ENCODE results near the gene LRRC53. TPM values are rescaled to one million over a fixed set of nuclear protein-coding genes. Genes with fewer than 3 reads are reported as not detected.

Gene LRRC53
- total and polyA plus RNA-seq, 2 experiments from 2014 or later: not detected

DNA sequence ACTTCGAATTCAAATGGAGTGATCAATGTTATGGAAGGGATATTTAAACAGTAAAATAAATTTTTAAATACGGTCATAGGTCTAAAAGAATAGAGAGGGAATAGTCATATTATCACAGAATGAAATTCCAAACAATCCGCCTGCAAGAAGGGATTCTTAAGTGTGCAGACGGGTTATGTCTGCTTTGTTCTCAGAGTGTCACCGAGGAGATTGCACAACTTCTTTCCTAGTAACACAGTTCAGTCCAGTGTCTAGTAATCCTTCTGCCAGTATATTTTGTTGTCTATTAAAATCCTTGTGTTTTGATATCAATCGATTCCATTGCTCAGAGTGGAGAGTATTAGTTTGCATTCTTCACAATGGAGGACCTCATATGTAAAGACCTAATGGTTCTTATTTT is 48.4 kb downstream of the LRRC53 start (continued):
- TF ChIP-seq ZNF331 (CRISPR knock-in tag; IDR thresholded peaks at IDR 0.05; ENCODE audit: low read depth) (no peak), ZNF114 (CRISPR knock-in tag; IDR thresholded peaks at IDR 0.05) (no peak), STAT1 (IDR thresholded peaks at IDR 0.05; ENCODE audit: unreplicated experiment) (no peak), NANOG (IDR thresholded peaks at IDR 0.05; ENCODE audit: borderline replicate concordance) (no peak), POLR2AphosphoS5 (IDR thresholded peaks at IDR 0.05; ENCODE audit: low read depth) (no peak), EZH2phosphoT487 (IDR thresholded peaks at IDR 0.05; ENCODE audit: unreplicated experiment) (no peak)
- TF ChIP-seq, protein P1, sequence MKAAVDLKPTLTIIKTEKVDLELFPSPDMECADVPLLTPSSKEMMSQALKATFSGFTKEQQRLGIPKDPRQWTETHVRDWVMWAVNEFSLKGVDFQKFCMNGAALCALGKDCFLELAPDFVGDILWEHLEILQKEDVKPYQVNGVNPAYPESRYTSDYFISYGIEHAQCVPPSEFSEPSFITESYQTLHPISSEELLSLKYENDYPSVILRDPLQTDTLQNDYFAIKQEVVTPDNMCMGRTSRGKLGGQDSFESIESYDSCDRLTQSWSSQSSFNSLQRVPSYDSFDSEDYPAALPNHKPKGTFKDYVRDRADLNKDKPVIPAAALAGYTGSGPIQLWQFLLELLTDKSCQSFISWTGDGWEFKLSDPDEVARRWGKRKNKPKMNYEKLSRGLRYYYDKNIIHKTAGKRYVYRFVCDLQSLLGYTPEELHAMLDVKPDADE (IDR thresholded peaks at IDR 0.05): no peak
- TF ChIP-seq, protein P2, sequence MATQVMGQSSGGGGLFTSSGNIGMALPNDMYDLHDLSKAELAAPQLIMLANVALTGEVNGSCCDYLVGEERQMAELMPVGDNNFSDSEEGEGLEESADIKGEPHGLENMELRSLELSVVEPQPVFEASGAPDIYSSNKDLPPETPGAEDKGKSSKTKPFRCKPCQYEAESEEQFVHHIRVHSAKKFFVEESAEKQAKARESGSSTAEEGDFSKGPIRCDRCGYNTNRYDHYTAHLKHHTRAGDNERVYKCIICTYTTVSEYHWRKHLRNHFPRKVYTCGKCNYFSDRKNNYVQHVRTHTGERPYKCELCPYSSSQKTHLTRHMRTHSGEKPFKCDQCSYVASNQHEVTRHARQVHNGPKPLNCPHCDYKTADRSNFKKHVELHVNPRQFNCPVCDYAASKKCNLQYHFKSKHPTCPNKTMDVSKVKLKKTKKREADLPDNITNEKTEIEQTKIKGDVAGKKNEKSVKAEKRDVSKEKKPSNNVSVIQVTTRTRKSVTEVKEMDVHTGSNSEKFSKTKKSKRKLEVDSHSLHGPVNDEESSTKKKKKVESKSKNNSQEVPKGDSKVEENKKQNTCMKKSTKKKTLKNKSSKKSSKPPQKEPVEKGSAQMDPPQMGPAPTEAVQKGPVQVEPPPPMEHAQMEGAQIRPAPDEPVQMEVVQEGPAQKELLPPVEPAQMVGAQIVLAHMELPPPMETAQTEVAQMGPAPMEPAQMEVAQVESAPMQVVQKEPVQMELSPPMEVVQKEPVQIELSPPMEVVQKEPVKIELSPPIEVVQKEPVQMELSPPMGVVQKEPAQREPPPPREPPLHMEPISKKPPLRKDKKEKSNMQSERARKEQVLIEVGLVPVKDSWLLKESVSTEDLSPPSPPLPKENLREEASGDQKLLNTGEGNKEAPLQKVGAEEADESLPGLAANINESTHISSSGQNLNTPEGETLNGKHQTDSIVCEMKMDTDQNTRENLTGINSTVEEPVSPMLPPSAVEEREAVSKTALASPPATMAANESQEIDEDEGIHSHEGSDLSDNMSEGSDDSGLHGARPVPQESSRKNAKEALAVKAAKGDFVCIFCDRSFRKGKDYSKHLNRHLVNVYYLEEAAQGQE (IDR thresholded peaks at IDR 0.05; ENCODE audit: unreplicated experiment): no peak

DNA sequence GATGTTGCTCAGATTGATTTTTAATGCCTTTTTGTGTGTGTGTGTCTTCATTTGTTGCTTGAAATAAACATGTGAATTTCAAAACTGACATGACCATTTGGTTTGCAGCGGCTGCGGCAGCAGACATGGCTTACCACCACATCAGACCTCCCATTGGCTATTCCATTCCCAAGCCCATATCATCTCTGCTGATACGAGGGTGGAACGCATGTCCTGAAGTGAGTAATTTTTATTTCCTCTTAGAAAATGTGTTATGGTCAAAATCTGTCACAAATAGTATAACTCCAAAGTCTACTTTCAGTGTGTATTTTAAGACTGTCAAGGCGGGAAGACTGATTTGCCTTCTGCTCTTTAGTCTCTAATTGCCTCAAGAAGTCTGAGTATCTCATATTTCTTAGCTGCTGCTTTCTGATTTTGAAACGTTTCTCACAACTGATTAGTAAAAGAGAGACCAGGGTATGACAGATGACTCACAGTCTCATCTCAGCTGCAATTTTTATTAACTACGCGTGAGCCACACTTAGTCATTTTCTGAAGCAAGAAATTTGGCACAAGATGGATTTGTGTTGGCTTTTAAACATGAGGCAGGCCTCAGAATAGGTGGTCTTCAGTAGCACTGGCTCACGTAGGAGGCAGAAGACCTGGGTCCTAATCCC is 49.0 kb downstream of the LRRC53 start:
- ATAC-seq: no peak
- TF ChIP-seq ZNF331 (CRISPR knock-in tag; IDR thresholded peaks at IDR 0.05; ENCODE audit: low read depth) (no peak), EZH2phosphoT487 (IDR thresholded peaks at IDR 0.05; ENCODE audit: unreplicated experiment) (no peak), ZNF114 (CRISPR knock-in tag; IDR thresholded peaks at IDR 0.05) (no peak), STAT1 (IDR thresholded peaks at IDR 0.05; ENCODE audit: unreplicated experiment) (no peak), POLR2AphosphoS5 (IDR thresholded peaks at IDR 0.05; ENCODE audit: low read depth) (no peak), JUNB (IDR thresholded peaks at IDR 0.05; ENCODE audit: unreplicated experiment) (no peak), CREB1 (CRISPR knock-in tag; IDR thresholded peaks at IDR 0.05; ENCODE audit: low read depth) (no peak), EZH2 (IDR thresholded peaks at IDR 0.05; ENCODE audit: low read depth, unreplicated experiment) (no peak), NANOG (IDR thresholded peaks at IDR 0.05; ENCODE audit: borderline replicate concordance) (no peak)
- TF ChIP-seq, protein P1 (IDR thresholded peaks at IDR 0.05): no peak
- TF ChIP-seq, protein P3, sequence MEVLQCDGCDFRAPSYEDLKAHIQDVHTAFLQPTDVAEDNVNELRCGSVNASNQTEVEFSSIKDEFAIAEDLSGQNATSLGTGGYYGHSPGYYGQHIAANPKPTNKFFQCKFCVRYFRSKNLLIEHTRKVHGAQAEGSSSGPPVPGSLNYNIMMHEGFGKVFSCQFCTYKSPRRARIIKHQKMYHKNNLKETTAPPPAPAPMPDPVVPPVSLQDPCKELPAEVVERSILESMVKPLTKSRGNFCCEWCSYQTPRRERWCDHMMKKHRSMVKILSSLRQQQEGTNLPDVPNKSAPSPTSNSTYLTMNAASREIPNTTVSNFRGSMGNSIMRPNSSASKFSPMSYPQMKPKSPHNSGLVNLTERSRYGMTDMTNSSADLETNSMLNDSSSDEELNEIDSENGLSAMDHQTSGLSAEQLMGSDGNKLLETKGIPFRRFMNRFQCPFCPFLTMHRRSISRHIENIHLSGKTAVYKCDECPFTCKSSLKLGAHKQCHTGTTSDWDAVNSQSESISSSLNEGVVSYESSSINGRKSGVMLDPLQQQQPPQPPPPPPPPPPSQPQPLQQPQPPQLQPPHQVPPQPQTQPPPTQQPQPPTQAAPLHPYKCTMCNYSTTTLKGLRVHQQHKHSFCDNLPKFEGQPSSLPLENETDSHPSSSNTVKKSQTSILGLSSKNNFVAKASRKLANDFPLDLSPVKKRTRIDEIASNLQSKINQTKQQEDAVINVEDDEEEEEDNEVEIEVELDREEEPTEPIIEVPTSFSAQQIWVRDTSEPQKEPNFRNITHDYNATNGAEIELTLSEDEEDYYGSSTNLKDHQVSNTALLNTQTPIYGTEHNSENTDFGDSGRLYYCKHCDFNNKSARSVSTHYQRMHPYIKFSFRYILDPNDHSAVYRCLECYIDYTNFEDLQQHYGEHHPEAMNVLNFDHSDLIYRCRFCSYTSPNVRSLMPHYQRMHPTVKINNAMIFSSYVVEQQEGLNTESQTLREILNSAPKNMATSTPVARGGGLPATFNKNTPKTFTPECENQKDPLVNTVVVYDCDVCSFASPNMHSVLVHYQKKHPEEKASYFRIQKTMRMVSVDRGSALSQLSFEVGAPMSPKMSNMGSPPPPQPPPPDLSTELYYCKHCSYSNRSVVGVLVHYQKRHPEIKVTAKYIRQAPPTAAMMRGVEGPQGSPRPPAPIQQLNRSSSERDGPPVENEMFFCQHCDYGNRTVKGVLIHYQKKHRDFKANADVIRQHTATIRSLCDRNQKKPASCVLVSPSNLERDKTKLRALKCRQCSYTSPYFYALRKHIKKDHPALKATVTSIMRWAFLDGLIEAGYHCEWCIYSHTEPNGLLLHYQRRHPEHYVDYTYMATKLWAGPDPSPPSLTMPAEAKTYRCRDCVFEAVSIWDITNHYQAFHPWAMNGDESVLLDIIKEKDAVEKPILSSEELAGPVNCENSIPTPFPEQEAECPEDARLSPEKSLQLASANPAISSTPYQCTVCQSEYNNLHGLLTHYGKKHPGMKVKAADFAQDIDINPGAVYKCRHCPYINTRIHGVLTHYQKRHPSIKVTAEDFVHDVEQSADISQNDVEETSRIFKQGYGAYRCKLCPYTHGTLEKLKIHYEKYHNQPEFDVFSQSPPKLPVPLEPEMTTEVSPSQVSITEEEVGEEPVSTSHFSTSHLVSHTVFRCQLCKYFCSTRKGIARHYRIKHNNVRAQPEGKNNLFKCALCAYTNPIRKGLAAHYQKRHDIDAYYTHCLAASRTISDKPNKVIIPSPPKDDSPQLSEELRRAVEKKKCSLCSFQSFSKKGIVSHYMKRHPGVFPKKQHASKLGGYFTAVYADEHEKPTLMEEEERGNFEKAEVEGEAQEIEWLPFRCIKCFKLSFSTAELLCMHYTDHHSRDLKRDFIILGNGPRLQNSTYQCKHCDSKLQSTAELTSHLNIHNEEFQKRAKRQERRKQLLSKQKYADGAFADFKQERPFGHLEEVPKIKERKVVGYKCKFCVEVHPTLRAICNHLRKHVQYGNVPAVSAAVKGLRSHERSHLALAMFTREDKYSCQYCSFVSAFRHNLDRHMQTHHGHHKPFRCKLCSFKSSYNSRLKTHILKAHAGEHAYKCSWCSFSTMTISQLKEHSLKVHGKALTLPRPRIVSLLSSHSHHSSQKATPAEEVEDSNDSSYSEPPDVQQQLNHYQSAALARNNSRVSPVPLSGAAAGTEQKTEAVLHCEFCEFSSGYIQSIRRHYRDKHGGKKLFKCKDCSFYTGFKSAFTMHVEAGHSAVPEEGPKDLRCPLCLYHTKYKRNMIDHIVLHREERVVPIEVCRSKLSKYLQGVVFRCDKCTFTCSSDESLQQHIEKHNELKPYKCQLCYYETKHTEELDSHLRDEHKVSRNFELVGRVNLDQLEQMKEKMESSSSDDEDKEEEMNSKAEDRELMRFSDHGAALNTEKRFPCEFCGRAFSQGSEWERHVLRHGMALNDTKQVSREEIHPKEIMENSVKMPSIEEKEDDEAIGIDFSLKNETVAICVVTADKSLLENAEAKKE (CRISPR knock-in tag; IDR thresholded peaks at IDR 0.05): no peak

More for the DNA sequence above, 49.0 kb downstream of the LRRC53 start:
- Mint-ChIP-seq H3K27ac (no peak overlapping the region), H3K9me3 (peaks cover 15% of the 10 kb centered on the region), H3K36me3 (ENCODE audit: low read depth) (peaks cover 4% of the 10 kb centered on the region; the same call in 2 of the 3 replicates), H3K27me3 (ENCODE audit: insufficient read depth, low read depth, poor library complexity) (peaks cover 2% of the 10 kb centered on the region), H3K4me1 (peaks cover 12% of the 10 kb centered on the region; the same call in 2 of the 3 replicates), H3K4me3 (no peak overlapping the region)
- H3K4me2 ChIP-seq: no peak overlapping the region
- DNase-seq (ENCODE audit: low spot score): no peak
- H3K36me3 ChIP-seq (ENCODE audit: insufficient read depth): no peaks in the 10 kb centered on the region
- H3K79me2 ChIP-seq (replicated peaks; ENCODE audit: insufficient read depth): no peaks in the 10 kb centered on the region
- H3K4me1 ChIP-seq (ENCODE audit: insufficient read depth): no peaks in the 10 kb centered on the region; the same call in 1 of the 2 replicates
- no peak overlapping the region for H2AFZ ChIP-seq
- H3K9me2 ChIP-seq (ENCODE audit: insufficient read depth): no peaks in the 10 kb centered on the region
- H3F3A ChIP-seq (replicated peaks; ENCODE audit: low read depth): no peaks in the 10 kb centered on the region
- no peak overlapping the region for H3K4me3 ChIP-seq
- H3K27ac ChIP-seq (ENCODE audit: low read depth): no peak overlapping the region
- H3K27me3 ChIP-seq (ENCODE audit: insufficient read depth): no peaks in the 10 kb centered on the region
- no peaks in the 10 kb centered on the region for H4K20me1 ChIP-seq (replicated peaks; ENCODE audit: insufficient read depth)
